Mesenchymal stem cell (in vitro differentiated cells and primary cell): ENCODE results near the gene SLC44A3.
A peak's percentile ranks its signal among the peaks of the same experiment; 100 is the strongest.

Source experiments
- DNase-seq: peaks from one replicate; pipeline ENCODE4 v3.0.0-alpha.2; 2013
- H2AFZ ChIP-seq: one replicate; pipeline ENCODE4 v1.6.1; 2013; ENCODE audit warnings: low read depth, mild to moderate bottlenecking, control low read depth, inconsistent platforms, low read length, moderate library complexity
- H2AK5ac ChIP-seq: 2 replicates; pipeline ENCODE4 v1.6.1; 2013; ENCODE audit warnings: low read length, moderate library complexity, mild to moderate bottlenecking, inconsistent platforms; ENCODE audit not compliant: severe bottlenecking
- H2BK120ac ChIP-seq: one replicate; pipeline ENCODE4 v1.6.1; 2013; ENCODE audit warnings: low read depth, mild to moderate bottlenecking, inconsistent platforms, low read length, moderate library complexity
- H2BK12ac ChIP-seq, 2 experiments: one replicate each; pipeline ENCODE4 v1.6.1; 2013; ENCODE audit warnings: inconsistent platforms in 2 of 2, low read length in 2 of 2, mild to moderate bottlenecking in 2 of 2, moderate library complexity in 2 of 2, control low read depth in 1 of 2
- H2BK15ac ChIP-seq: one replicate; pipeline ENCODE4 v1.6.1; 2013; ENCODE audit warnings: mild to moderate bottlenecking, low read depth, inconsistent platforms; ENCODE audit not compliant: poor library complexity, severe bottlenecking
- H2BK5ac ChIP-seq: 2 replicates; pipeline ENCODE4 v1.6.1; 2013; ENCODE audit warnings: low read depth, mild to moderate bottlenecking, low read length, control low read depth, inconsistent platforms; ENCODE audit not compliant: poor library complexity, severe bottlenecking
- H3K14ac ChIP-seq, 2 experiments: one replicate each; pipeline ENCODE4 v1.6.1; 2013; ENCODE audit warnings: inconsistent platforms in 2 of 2, low read length in 2 of 2, control low read depth in 1 of 2, mild to moderate bottlenecking in 1 of 2, moderate library complexity in 1 of 2
- H3K18ac ChIP-seq, 2 experiments: one replicate each; pipeline ENCODE4 v1.6.1; 2013; ENCODE audit warnings: inconsistent platforms in 2 of 2, low read length in 2 of 2, control low read depth in 1 of 2, low read depth in 1 of 2, mild to moderate bottlenecking in 1 of 2
- H3K23ac ChIP-seq, 2 experiments: one replicate each; pipeline ENCODE4 v1.6.1; 2013; ENCODE audit warnings: inconsistent platforms in 2 of 2, low read length in 2 of 2, mild to moderate bottlenecking in 2 of 2, moderate library complexity in 2 of 2, control low read depth in 1 of 2
- H3K27ac ChIP-seq: 2 replicates; pipeline ENCODE4 v1.5.1; 2013; ENCODE audit warnings: mild to moderate bottlenecking, moderate library complexity, low read length, control low read depth, inconsistent platforms; ENCODE audit not compliant: poor library complexity, severe bottlenecking
- H3K27me3 ChIP-seq, 2 experiments: 2 replicates each; pipeline versions ENCODE4 v1.6.1 to v1.7.0; 2013; ENCODE audit warnings: low read length in 2 of 2, mild to moderate bottlenecking in 2 of 2, moderate library complexity in 2 of 2, control low read depth in 1 of 2, inconsistent platforms in 1 of 2; ENCODE audit not compliant: control insufficient read depth in 1 of 2, insufficient read depth in 1 of 2
- H3K36me3 ChIP-seq, 2 experiments: 2 replicates each; pipeline versions ENCODE4 v1.6.1 to v1.7.0; 2013; ENCODE audit warnings: low read length in 2 of 2, control low read depth in 1 of 2, inconsistent platforms in 1 of 2, low read depth in 1 of 2, mild to moderate bottlenecking in 1 of 2; ENCODE audit not compliant: insufficient read depth in 2 of 2, control insufficient read depth in 1 of 2
- H3K4ac ChIP-seq, 2 experiments: one replicate each; pipeline ENCODE4 v1.6.1; 2013; ENCODE audit warnings: inconsistent platforms in 2 of 2, low read length in 2 of 2, mild to moderate bottlenecking in 2 of 2, moderate library complexity in 2 of 2, control low read depth in 1 of 2, low read depth in 1 of 2
- H3K4me1 ChIP-seq: 2 replicates; pipeline ENCODE4 v1.6.1; 2013; ENCODE audit warnings: low read depth, low read length, control low read depth; ENCODE audit not compliant: control insufficient read depth, insufficient read depth
- H3K4me2 ChIP-seq: 2 replicates; pipeline ENCODE4 v1.6.1; 2013; ENCODE audit warnings: low read length, mild to moderate bottlenecking, inconsistent platforms; ENCODE audit not compliant: poor library complexity, severe bottlenecking
- H3K4me3 ChIP-seq, 2 experiments: 2 replicates each; pipeline versions ENCODE4 v1.5.1 to v1.7.0; 2013; ENCODE audit warnings: low read length in 2 of 2, mild to moderate bottlenecking in 2 of 2, control low read depth in 1 of 2, low read depth in 1 of 2; ENCODE audit not compliant: insufficient read depth in 1 of 2
- H3K79me1 ChIP-seq: replicated peaks from 2 replicates; pipeline ENCODE4 v1.6.1; 2013; ENCODE audit warnings: mild to moderate bottlenecking, control low read depth, low read length, inconsistent platforms; ENCODE audit not compliant: poor library complexity, severe bottlenecking
- H3K9ac ChIP-seq: 2 replicates; pipeline ENCODE4 v1.7.0; 2013; ENCODE audit warnings: mild to moderate bottlenecking, low read length, moderate library complexity
- H3K9me3 ChIP-seq: 2 replicates; pipeline ENCODE4 v1.7.0; 2013; ENCODE audit warnings: mild to moderate bottlenecking, low read length; ENCODE audit not compliant: control insufficient read depth
- H4K8ac ChIP-seq: one replicate; pipeline ENCODE4 v1.6.1; 2013; ENCODE audit warnings: inconsistent platforms, mild to moderate bottlenecking, low read length, moderate library complexity
- H4K91ac ChIP-seq: one replicate; pipeline ENCODE4 v1.6.1; 2013; ENCODE audit warnings: mild to moderate bottlenecking, low read length, inconsistent platforms
- WGBS: methylation state at CpG from one replicate; pipeline ENCODE4 v1.1.7; 2013; ENCODE audit warnings: mixed read lengths; 5-methylcytosine and 5-hydroxymethylcytosine counted together

SLC44A3 gene

DNA sequence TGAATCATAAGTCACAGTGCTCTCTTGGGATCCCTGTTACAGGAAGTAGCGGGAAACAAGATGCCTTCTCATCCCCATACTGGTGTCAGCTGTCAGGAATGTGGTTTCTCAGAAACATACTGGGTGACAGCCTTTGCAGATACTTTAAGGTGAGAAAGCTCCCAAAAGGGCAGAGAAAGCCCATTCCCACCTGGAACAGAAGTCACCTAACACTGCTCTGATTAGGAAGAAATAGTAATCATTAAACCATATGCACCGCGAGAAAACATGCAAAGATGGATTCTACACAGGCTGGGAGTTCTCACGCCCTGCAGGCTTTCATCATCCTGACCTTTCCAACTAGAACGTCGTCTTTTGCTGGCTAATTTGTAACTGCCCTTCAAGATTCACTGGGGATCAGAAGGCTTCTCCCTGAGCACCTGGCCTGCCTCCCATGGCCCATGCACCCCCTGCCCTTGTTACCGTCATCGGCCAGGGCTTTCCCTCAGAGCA is 46.2 kb upstream of the SLC44A3 start:
- no peak overlapping the region for H3K4me2 ChIP-seq
- peaks cover 0 to 8% of the 10 kb centered on the region in 2 experiments for H3K36me3 ChIP-seq
- peaks cover 0 to 2% of the 10 kb centered on the region in 2 experiments for H3K27me3 ChIP-seq
- H2AK5ac ChIP-seq = no peak overlapping the region
- H3K18ac ChIP-seq = peak overlapping the region; percentile 78 to 86
- H3K27ac ChIP-seq = peak overlapping the region; percentile 74
- H2BK12ac ChIP-seq = peak overlapping the region; percentile 51 to 91
- H3K9ac ChIP-seq = no peak overlapping the region
- peaks cover 13% of the 10 kb centered on the region for H3K4me1 ChIP-seq
- WGBS = 55% methylated on average over 8 of the region's 8 CpGs
- H2BK5ac ChIP-seq = peak overlapping the region; percentile 39
- peak overlapping the region; percentile 78 for H2BK120ac ChIP-seq
- H3K14ac ChIP-seq = no peak overlapping the region
- H3K79me1 ChIP-seq = peaks cover 12% of the 10 kb centered on the region
- H2AFZ ChIP-seq = no peak overlapping the region
- no peak overlapping the region for H3K4ac ChIP-seq
- no peaks in the 10 kb centered on the region for H3K9me3 ChIP-seq
- peak overlapping the region; percentile 60 for H4K91ac ChIP-seq
- H2BK15ac ChIP-seq = peak overlapping the region; percentile 37
- no peak overlapping the region for H3K4me3 ChIP-seq
- peak; percentile 93 for DNase-seq
- H3K23ac ChIP-seq = no peak overlapping the region
- peak overlapping the region; percentile 67 for H4K8ac ChIP-seq

DNA sequence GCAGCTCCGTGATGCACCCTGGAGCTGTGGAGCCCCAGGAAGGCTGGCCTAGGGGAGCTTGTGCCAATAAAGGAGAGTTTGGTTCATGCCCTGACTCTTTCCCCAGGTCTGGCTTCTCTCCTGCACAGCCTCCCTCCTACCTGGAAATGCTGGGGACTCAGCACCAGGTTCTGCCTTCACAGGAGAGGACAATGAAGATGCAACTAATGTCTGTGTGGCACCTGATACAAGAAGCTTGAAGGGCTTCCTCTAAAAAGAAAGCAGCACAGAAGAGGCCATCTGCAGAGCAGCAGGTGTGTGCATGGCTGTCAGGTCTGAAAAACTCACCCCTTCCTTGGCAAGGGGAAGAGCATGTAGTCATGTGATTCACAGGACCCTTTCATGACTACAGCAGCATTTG is 43.7 kb upstream of the SLC44A3 start:
- no peak overlapping the region for H2BK5ac ChIP-seq
- H3K36me3 ChIP-seq = peaks cover 0 to 8% of the 10 kb centered on the region in 2 experiments
- H3K14ac ChIP-seq = peak overlapping the region in 1 of 2 experiments; percentile 15
- no peak overlapping the region for H4K8ac ChIP-seq
- H3K23ac ChIP-seq = no peak overlapping the region
- DNase-seq = no peak
- peak overlapping the region; percentile 17 for H2AK5ac ChIP-seq
- no peak overlapping the region for H2BK15ac ChIP-seq
- H3K4me1 ChIP-seq = peaks cover 13% of the 10 kb centered on the region
- H3K9ac ChIP-seq = no peak overlapping the region
- no peak overlapping the region for H3K4ac ChIP-seq
- peak overlapping the region in 1 of 2 experiments; percentile 68 for H3K18ac ChIP-seq
- no peak overlapping the region for H3K27ac ChIP-seq
- peaks cover 0 to 11% of the 10 kb centered on the region in 2 experiments for H3K27me3 ChIP-seq
- H3K79me1 ChIP-seq = peaks cover 16% of the 10 kb centered on the region
- no peak overlapping the region for H3K4me3 ChIP-seq
- H3K4me2 ChIP-seq = no peak overlapping the region
- peak overlapping the region; percentile 4 for H4K91ac ChIP-seq
- no peak overlapping the region for H2BK120ac ChIP-seq
- no peaks in the 10 kb centered on the region for H3K9me3 ChIP-seq
- 100% methylated on average over 1 of the region's 1 CpG for WGBS
- peak overlapping the region in 1 of 2 experiments; percentile 89 for H2BK12ac ChIP-seq
- H2AFZ ChIP-seq = no peak overlapping the region

DNA sequence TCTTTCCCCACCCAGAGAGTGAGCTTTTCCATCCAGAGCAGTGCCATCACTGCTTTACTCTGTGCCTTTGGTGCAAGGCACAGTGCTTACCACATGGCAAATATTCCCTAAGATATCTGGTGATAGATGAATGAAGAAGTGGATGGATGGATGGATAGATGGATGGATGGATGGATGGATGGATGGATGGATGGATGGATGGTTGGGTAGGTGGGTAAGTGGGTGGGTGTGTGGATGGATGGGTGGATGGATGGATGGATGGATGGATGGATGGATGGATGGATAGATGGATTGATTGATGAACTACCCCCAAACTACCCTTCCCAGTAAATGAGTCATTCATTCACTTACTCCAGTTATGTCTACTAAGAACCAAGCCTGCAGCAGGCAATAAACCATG is 42.9 kb upstream of the SLC44A3 start:
- peaks cover 13% of the 10 kb centered on the region for H3K4me1 ChIP-seq
- H3K4me3 ChIP-seq = no peak overlapping the region
- H2AFZ ChIP-seq = no peak overlapping the region
- no peak overlapping the region for H4K91ac ChIP-seq
- no peak overlapping the region for H2AK5ac ChIP-seq
- no peaks in the 10 kb centered on the region for H3K9me3 ChIP-seq
- DNase-seq = no peak
- no peak overlapping the region for H3K4ac ChIP-seq
- H4K8ac ChIP-seq = no peak overlapping the region
- H3K14ac ChIP-seq = no peak overlapping the region
- H3K18ac ChIP-seq = peak overlapping the region in 1 of 2 experiments; percentile 11
- H3K79me1 ChIP-seq = peaks cover 15% of the 10 kb centered on the region
- no peak overlapping the region for H3K9ac ChIP-seq
- H2BK5ac ChIP-seq = no peak overlapping the region
- H3K27me3 ChIP-seq = peaks cover 0 to 11% of the 10 kb centered on the region in 2 experiments
- no peak overlapping the region for H3K4me2 ChIP-seq
- H3K23ac ChIP-seq = no peak overlapping the region
- H2BK15ac ChIP-seq = no peak overlapping the region
- no peak overlapping the region for H3K27ac ChIP-seq
- H2BK12ac ChIP-seq = no peak overlapping the region
- no peak overlapping the region for H2BK120ac ChIP-seq
- peaks cover 0 to 8% of the 10 kb centered on the region in 2 experiments for H3K36me3 ChIP-seq

DNA sequence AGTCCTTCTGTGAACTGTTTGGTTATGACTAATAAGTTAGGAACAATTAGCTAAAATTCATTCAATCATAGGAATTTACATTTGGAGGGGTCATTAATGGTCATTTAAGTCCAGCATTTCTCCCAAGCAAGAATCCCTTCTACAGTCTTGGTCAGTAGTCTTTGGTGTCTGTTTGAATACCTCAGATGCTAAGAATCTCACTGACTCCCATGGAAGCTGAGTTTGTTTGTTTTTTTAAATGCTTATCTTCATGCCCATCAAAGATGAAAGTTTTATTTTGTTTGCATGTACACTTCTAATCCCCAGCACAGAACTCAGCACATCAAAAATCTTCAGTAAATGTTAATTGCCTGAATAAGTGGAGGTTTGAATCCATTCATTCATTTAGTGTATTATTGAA is 41.3 kb upstream of the SLC44A3 start:
- H4K91ac ChIP-seq = no peak overlapping the region
- H3K79me1 ChIP-seq = peaks cover 15% of the 10 kb centered on the region
- H2AFZ ChIP-seq = no peak overlapping the region
- no peak overlapping the region for H2AK5ac ChIP-seq
- no peak overlapping the region for H3K18ac ChIP-seq
- no peak overlapping the region for H4K8ac ChIP-seq
- peaks cover 12% of the 10 kb centered on the region for H3K4me1 ChIP-seq
- peaks cover 0 to 8% of the 10 kb centered on the region in 2 experiments for H3K36me3 ChIP-seq
- DNase-seq = peak; percentile 45
- no peak overlapping the region for H3K9ac ChIP-seq
- H3K27ac ChIP-seq = no peak overlapping the region
- H3K4me2 ChIP-seq = no peak overlapping the region
- H2BK12ac ChIP-seq = no peak overlapping the region
- no peak overlapping the region for H2BK120ac ChIP-seq
- no peak overlapping the region for H3K14ac ChIP-seq
- H2BK5ac ChIP-seq = no peak overlapping the region
- H3K9me3 ChIP-seq = no peaks in the 10 kb centered on the region
- peaks cover 0 to 11% of the 10 kb centered on the region in 2 experiments for H3K27me3 ChIP-seq
- no peak overlapping the region for H3K23ac ChIP-seq
- no peak overlapping the region for H2BK15ac ChIP-seq
- no peak overlapping the region for H3K4ac ChIP-seq
- H3K4me3 ChIP-seq = no peak overlapping the region
